ENCODE measurements around the gene IL11.

Gene IL11

GRCh38 chr19:55354698-55355212 is 15.5 kb downstream of the IL11 start, which contains the start of gene COX6B2:
Gene COX6B2, minus strand, starts transcription at chr19:55354719. Its CDS starts 198 bp downstream, at chr19:55354521.
- DNase-seq (ENCODE audit: extremely low read depth, low read depth), result no peak

DNA sequence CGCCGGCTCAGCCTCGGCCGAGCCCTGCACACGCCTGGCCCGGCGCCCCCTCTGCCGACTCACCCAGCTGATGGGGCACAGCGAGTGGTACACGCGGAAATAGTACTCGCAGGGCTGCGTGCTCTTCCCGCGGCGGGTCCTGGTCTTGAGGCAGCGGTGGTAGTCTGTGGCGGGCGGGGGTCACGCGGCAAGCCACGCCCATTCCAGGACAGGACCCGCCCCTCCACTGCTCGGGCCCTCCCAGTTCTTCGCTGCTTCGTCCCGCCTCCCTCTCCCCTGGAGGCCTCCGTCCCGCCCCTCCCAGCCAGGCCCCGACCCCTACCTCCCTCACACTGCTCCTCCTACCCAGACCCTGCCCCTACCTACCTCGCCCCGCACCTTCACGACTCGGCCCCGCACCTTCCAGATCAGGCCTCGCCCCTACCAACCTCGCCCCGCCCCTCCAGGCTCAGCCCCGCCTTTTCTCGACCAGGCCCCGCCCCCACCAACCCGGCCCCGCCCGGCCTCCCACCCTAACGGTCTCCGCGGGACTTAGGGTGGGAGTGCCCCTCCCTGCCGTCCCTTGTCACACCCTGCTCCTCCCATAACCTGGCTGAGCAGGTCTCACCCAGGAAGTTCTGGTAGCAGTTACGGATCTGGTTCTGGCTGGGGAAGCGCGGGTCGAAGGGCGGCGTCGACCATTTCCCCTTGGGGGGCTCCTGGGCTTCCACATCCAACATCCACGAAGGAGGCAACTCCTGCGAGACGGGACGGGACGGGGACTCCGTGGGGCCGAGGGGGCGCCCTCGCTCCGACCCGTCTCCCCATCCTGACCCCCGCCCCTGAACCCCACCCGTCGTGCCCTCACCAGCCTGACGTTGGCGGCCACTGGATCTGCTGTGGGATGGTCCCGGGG is 16.2 kb downstream of the IL11 start:
- no peak for TF ChIP-seq CTCF (IDR thresholded peaks at IDR 0.05; ENCODE audit: low read depth, low read length, missing control alignments)
- no peak for DNase-seq (ENCODE audit: extremely low read depth, low read depth)
- peak overlapping the region; percentile 33 for H3K4me3 ChIP-seq (replicated peaks; ENCODE audit: low read depth, low read length)

More at GRCh38 chr19:55354698-55355212, 15.5 kb downstream of the IL11 start, which contains the start of gene COX6B2:
- H3K4me3 ChIP-seq (replicated peaks; ENCODE audit: low read depth, low read length), result peak within 1 kb of the TSS; percentile 33
- no peak for TF ChIP-seq CTCF (IDR thresholded peaks at IDR 0.05; ENCODE audit: low read depth, low read length, missing control alignments)

DNA sequence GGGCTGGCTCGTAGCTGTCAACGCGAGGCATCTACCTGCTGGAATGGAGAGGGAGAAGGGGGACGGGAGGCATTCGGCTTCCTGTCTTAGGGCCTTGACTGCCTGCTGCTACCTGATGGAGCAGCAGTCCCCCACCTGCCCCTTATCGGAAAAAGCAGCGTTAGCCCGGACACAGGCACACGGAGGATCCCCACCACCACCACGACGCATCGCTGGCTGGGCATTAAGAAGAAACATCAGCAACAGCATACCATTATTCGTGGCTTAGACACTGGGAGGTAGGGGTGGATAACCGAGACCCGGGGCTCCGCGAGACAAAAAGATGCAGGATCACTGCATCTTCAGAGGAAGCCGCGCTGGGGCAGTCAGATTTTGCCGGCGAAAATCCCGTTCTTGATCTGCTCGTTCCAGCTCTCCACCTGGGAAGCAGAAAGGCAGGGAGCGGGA is 16.9 kb downstream of the IL11 start:
- no peak for DNase-seq (ENCODE audit: extremely low read depth, low read depth)
- TF ChIP-seq CTCF (IDR thresholded peaks at IDR 0.05; ENCODE audit: low read depth, low read length, missing control alignments), result no peak
- H3K4me3 ChIP-seq (replicated peaks; ENCODE audit: low read depth, low read length), result peak overlapping the region; percentile 33

- H3K4me3 ChIP-seq (replicated peaks; ENCODE audit: low read depth, low read length), result no peak overlapping the region
- DNase-seq (ENCODE audit: extremely low read depth, low read depth), result no peak
Observed at GRCh38 chr19:55352549-55353145, 17.6 kb downstream of the IL11 start.

DNA sequence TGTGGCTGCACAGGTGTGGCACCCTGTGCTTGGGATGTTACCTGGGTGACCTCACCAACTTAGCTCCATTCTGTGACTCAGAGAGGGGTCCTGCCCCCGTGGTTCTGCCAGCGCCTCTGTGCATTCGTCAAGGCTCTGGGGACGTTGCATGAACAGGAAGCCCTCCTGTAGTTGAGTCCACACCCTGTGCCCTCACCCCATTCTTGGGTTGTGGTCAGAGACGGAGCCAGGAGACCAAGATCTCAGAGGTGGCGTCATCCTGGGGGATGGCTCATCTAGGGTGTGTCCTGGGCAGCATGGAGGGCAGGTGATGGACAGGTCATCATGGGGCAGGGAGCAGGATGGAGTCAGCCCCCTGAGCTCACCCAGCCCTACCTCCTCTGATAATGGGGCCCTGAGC is 18.2 kb downstream of the IL11 start:
- no peak for TF ChIP-seq CTCF (IDR thresholded peaks at IDR 0.05; ENCODE audit: low read depth, low read length, missing control alignments)
- no peak for DNase-seq (ENCODE audit: extremely low read depth, low read depth)
- H3K4me3 ChIP-seq (replicated peaks; ENCODE audit: low read depth, low read length), result no peak overlapping the region

More at GRCh38 chr19:55352549-55353145, 17.6 kb downstream of the IL11 start:
- TF ChIP-seq CTCF (IDR thresholded peaks at IDR 0.05; ENCODE audit: low read depth, low read length, missing control alignments), result no peak

- no peak for TF ChIP-seq CTCF (IDR thresholded peaks at IDR 0.05; ENCODE audit: low read depth, low read length, missing control alignments)
- no peak for DNase-seq (ENCODE audit: extremely low read depth, low read depth)
- H3K4me3 ChIP-seq (replicated peaks; ENCODE audit: low read depth, low read length), result no peak overlapping the region
Observed at GRCh38 chr19:55350620-55351315, 19.5 kb downstream of the IL11 start.
